ENCODE results near the gene COMMD3.

COMMD3 gene

DNA sequence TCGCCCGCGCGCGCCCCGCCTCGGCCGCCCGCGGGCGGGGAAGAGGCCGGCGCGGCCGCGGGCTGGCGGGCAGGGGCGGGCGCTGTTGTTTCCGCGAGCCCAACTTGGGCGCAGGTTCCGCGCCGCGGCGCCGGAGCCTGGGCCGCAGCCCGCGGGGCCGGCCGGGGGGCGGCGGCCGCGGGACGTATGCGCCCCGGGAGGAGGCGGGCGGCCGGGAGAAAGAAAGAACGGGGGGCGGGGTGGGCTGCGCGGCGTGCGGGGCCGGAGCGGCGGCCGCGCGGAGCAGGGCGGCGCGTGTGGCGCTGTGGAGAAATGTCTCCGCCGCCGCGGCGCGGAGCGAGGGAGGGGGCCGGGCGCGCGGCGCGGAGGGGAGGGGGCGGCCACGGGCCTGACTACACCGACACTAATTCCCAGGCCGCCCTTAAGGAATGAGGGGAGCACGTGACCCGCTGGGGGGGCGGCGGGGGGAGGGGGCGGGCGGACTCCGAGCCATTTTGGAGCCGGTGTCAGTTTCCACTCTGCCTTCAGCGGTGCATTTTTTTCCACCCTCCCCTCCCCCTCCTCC, 4.5 kb downstream of the COMMD3 start, which contains the start of gene BMI1:
TSS of gene BMI1 (plus strand) at position 509 of the 565 bp plus-strand sequence. CDS start 5,351 bp downstream, outside the sequence.
- peak; percentile 76 for DNase-seq

DNA sequence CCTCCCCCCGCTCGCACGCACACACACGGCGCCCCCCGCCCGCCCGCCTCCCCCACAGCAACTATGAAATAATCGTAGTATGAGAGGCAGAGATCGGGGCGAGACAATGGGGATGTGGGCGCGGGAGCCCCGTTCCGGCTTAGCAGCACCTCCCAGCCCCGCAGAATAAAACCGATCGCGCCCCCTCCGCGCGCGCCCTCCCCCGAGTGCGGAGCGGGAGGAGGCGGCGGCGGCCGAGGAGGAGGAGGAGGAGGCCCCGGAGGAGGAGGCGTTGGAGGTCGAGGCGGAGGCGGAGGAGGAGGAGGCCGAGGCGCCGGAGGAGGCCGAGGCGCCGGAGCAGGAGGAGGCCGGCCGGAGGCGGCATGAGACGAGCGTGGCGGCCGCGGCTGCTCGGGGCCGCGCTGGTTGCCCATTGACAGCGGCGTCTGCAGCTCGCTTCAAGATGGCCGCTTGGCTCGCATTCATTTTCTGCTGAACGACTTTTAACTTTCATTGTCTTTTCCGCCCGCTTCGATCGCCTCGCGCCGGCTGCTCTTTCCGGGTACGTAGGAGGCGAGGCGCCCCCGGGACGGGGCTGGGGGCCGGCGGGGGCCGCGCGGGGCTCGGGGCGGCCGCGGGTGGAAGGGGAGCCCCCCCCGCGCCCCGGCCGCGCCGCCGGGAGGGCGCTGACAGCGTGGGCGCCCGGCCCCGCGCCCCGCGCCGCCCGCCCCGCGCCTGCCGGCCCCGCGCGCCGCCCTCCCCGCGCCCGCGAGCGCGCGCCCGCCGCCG, 5.2 kb downstream of the COMMD3 start:
- DNase-seq, result peak; percentile 80

DNA sequence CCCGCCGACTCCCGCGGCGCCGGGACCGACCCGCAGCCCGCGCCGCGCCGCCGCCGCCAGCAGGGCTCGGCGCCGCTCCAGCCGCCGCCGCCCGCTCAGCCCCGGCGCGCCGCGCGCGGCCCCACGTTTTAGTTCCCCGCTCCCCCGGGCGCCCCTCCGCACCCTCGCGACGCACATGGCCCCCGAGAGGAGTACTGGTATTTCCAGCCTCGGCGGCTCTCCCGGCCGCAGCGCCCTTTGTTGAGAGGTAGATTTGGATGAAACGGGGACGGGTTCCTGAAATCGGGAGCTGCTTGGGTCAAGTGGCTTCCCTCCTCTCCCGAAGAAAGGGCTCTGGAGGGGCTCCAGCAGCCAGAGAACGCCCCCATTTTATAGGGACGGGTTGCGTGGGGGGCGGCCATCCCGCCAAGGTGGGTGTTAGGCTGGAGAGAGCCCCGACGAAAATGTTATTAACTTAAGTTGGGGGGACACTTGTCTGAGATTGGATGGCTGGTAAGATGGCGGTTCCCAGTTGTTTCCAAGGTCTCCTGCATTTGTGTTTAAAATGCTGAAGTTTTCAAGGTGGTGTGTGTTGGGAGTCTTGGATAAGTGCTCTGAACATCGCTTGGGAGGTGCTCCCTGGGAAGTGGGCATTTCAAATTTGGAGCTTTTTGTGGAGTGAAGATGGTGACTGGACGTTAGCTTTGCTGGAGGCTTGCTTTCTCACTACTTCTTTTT, 5.9 kb downstream of the COMMD3 start:
- DNase-seq, result peak; percentile 63

DNA sequence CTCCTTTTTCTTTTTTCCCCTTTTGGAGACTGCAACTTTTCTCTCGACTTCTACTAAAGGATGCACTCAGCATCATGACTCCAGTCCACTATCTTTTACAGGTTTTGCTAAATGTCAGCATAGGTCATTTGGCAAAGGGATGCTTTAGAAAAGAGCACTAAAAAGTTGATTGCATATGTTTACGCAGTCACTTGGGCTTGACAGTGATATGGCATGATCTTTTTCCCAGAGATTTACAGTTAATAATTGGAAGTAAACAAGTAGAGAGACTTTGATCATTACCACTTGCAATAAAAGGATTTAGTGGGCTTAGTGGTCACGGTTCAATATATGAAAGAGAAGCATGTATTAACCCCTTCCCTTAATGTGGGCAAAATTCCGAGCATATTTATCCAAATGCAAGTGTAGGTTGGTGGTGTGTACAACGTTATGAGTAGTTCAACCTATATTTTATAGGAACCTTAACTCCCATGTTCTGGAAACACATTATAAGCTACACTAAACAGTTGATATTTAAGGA, 6.5 kb downstream of the COMMD3 start:
- no peak for DNase-seq

DNA sequence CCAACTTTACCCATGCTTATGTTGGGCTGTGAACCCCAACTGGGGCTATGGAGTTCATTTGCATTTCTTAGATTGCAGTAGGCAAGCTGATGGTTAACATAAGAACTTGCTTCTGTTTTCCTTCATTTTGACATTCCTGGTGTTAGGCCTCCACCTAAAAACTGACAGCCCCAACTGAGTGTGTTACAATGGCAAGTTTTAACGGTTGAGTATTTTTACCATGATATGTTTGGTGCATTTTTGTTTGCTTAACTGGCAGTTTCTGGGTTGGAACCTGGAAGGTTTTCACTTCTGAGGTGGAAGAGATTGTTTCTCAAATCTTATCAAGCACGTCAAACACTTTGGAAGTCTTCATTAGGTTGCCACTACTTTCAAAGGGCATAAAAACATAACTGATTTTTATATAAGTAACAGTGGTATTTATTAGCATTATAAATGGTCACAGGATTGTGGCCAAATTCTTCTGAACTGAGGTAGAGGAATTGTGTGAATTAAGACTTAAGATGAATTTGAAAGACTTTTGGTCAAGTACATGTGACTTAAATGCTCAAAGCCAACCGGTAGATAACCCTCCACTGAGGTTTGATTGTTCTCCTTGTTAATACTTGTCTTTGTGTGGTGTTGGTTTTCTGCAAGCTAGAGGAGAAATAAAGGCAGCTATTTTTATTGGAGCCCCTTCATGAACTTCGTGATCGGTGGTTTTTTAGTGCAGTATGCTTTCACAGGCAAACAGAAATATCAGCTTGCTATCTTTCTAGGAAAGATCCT, 7.5 kb downstream of the COMMD3 start:
- no peak for DNase-seq

DNA sequence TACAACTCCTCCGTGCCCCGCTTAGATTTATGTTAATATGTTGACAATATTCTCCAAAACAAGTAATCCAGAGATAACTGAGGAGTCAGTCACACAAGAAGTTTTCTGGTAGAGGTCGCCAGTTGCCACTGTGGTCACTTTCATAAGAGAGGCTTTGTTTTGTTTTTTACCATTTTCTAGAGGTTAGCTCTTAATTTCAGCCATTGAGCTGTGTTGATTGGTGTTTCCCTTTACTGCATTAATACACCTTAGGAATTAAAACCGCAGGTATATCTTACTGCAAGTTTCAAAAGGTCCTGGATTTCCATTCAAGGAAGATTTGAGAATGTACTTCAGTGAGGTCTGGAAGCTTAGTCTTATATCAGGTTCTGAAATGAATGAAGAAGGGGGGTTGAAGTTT, 8.2 kb downstream of the COMMD3 start:
- DNase-seq, result no peak

DNA sequence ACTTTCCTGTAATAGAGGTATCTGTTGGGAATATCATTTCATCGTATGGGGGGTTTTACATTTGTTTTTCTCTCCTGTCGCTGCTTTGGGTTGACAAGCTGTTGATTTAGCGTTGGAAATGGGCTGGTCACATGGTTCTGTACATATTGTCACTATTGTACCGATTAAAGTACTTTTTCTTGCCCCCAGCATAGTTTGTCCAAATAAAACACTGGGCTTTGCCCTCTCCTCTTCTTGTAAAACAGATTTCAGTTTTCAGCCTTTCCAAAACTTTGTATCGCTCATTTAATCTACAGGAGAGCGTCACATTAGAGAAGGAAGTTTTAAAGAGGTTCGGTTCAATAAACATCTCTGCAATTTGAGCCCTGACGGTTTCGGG, 8.7 kb downstream of the COMMD3 start:
- DNase-seq, result no peak

DNA sequence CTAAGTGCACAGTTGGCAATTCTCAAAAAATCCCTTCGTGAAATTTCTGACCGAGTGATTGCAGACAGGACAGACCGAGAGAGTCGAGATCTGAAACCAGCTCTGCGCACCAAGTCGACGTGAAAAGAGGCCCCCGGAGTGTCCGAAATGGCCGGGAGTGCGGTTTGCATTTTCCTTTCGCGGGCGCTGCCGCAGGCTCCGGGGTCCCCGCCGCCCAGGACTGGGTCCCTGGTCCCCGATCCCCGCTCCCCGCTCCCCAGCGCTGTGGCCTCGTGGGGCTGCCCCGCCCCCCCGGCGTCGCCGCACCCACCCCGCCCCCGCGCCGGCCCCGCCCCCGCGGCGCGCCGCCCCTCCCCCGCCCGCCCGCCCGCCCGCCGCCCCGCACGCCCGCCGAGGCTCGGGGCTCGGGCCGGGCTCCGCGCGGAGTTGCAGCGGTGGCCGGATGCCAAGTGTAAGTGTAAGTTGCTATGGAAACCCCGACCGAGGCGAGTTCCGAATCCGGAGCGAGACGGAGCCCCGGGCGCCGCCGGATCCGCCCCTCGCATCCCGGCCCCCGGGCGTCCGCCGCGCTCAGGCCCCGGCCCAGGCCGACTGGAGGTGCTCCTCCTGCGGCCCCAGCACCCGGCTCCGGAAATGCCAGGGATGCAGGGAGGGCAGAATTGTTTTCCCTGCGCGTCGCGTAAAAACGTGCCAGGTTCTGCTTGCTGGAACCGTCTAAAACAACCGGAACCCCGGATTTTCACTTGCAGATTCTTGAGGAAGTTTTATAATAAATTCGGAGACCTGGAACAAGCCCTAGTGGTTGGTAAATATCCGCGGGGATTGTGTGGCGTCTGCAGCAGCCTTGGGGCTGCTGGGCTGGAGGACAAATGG, 9.3 kb downstream of the COMMD3 start:
- DNase-seq, result peak; percentile 80

DNA sequence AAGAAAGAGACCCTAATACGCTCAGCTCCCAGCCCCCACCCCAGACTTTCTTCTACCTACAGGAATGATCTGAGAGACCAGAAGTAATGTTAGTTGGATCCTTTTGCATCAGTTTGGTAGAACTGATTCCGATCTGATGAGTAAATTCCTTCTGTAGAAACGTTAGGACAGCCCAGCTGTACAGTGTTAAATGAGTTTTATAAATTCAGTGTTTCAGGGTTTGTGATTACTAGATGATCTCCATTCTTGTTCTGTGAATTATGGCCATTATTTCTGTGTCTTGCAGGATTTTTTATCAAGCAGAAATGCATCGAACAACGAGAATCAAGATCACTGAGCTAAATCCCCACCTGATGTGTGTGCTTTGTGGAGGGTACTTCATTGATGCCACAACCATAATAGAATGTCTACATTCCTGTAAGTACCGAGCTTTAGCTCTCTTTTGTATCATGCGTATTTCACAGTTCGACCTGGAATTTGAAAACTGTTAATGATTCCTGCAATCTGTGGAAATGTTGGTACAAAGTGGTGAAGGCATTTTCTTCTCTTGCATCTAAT, 10.0 kb downstream of the COMMD3 start:
- no peak for DNase-seq

DNA sequence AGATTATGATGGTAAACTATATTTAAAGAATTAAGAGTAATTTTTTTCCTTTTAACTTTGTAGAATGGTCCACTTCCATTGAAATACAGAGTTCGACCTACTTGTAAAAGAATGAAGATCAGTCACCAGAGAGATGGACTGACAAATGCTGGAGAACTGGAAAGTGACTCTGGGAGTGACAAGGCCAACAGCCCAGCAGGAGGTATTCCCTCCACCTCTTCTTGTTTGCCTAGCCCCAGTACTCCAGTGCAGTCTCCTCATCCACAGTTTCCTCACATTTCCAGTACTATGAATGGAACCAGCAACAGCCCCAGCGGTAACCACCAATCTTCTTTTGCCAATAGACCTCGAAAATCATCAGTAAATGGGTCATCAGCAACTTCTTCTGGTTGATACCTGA, 13.0 kb downstream of the COMMD3 start:
- no peak for DNase-seq

DNA sequence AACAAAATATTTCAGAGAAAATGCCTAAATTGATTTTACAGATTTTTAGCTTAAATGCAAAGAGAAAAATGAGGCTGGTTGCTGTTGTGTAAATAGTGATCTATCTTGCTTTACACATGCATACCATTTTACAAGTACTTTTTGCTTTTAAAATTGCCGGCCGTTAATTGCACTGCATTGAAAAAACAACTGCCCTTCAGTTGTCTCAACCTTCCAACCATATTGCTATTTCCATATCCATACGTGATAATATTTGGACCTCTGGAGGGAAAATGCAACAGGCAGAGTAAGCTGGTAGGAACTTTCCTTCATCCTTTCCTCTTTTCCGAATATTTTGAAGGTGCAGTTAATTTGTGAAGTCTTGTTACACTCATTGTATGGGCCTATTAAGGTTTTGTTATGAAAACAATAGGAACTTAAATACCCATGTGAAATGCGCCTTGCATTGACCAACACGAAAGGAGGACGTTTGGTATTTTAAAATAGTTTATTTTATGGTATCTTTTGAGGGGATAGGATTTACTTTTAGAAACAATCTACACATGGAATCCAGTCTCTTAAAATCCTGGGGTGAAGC, 16.0 kb downstream of the COMMD3 start:
- DNase-seq, result no peak

DNA sequence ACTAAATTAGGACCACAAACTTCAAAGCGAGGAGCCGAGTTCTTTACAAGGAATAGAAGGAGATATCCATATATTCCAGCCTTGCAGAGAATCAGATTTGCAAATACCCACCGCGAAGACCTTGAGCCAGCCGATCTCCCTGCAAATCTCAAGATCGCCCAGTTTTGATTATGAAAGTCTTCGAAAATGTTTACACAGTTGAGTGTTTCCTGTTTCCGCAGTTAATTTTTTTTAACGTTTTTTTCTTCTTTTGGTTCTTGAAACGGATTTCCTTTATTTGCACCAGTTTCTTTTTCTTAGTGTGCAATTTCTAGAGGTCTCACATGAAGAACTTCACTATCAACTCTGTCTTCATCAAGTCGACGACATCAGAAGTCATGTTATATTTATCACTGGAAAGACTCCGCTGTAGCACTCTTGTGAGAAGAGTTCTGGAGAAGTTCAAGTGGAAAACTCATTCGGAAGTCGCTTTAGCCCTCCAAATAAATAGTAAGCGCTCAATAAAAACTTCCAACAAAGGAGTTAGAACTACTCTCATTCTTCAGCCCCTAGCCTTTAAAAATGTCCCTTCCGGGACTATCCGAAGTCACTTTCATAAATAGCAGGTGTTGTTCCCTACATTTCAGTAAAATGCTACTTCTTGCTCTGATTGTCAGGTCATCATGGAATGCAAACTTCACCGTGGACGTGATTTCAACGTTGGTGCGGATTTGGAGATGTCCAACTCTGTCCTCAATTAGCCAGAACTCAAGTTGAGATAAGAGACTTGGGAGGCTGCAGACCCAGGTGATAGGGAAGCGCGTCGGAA, 17.2 kb downstream of the COMMD3 start:
- DNase-seq, result no peak

DNA sequence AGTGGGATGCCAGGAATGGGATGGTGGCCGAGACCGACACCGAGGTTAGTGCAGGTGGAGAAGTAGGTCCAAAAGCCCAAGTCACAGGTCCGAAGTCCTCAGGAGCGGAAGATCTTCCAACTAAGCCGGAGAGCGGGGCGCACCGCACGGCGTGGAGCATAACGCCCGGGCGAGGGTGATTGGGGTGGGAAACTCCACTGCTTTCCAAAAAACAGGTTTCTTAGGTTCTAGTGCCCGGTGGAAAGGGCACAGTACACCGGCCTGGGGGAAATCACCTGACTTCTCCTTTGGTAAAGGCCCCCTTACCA, 17.7 kb downstream of the COMMD3 start:
- no peak for DNase-seq

DNA sequence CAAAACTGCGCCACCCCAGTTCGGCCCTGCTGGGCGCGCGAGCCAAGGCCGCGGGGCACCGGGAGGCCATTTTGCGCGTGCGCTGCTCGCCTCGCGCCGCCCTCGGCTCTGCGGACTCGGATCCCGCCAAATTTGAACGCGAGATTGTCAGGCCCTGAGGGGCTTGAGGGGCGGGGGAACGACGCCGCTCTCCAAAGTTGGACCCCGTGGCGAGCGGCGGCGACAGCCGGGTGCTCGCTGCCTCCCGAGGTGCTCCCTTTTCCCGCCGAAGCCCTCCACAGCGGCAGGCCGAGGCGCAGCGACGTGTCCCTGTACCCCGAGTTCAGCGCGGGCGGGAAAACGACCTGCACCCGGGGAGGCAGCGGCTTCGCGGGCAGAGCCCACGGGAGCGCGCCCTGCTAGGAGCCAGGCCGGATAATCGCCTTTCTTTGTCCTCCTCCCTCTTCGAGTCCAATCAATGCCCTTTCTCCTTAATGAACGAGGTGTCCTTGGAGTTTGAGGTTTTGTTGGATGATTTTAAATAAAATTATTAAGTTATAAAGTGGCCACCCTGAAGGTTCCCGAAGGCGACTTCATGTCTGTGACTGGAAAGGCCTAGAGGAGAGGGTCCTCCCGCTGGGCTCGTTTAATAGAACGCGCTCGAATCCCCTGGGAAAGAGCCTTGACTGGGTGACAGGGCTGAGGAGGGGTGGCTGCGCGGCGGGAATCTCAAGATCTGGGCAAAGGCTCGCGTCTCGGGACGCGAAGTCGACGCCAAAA, 18.4 kb downstream of the COMMD3 start:
- DNase-seq, result no peak

DNA sequence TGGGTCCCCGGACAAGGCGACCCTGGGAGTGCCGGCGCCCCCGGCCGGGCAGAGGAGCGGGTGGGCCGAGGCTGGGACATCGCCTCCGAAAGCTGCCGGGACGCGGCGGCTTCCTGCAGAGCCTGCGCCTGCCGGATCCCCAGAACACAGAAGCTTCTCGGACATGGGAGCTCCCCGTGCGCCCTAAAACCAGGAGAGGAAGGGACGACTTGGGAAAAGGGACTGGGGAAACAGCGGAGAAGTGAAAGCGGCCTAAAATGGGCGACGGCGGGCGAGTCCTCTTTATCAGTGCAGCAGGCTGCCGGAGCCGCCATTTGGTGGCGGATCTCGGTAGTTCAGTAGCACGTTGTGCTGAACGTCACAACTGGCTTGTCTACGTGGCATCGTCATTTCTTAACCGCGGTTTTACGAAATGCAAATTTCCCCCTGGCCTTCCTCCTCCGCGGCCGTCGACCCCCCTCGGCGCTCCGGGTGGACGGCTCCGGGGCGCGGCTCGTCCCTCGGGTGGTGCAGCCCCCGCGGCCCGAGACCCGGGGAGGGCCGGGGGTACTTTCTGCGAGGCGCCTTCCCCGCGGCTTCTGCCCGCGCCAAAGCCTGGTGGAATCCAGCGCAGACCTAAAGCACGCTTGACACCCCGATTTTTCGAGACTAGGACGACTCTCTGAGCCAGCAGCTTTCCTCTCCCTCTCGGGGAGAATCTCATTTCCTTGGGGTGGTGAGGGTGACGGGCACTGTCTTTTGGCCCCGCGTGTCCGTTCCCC, 19.2 kb downstream of the COMMD3 start:
- peak; percentile 78 for DNase-seq

DNA sequence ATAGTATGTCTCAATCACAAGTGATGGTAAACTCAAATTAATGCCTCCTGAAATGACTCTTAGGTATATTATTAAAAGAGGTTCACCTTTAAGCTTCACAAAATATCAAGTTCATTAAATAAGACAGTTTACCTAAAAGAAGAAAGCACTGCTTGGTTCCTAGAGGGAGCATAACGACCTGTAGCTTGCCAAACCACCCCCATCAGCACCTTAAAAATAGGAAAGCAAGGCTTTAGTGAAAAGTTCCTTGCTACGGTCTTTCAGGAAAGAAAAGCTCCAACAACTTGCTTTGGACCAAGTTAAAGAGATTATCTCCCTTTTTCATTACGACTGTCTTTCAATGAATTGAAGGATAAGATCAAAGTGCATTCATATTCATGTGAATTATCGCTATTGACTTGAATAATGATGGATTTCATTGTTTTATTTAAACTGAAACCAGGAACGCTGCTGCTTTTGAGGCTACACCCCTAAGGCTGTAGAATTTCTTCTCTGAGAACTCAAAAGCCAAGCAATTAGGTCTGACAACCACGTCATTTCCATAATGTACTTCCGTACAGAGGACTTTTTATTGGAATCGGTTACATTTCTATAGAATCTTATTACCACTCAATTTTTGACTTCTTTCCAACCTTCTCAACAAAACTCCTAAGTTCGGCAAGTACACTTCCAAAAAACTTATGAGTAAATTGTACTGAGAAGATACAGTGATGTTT, 22.2 kb downstream of the COMMD3 start:
- no peak for DNase-seq

DNA sequence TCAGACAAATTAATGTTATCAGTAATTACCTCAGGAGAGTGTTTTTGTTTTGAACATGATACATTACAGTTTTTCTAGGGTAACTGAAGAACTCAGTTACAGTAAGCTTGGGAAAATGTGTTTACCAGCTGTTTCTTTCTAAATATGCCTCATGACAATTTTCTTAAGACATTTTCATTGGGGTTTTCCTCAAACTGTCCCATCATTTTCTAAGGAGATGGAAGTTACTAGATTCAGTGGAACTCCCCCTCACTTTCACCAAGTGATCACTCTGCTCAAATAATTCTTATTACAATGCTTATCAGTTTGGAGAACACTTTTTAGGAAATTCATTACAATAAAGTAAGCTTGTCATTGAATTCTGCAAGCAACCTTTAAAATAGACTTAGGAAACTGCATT, 22.7 kb downstream of the COMMD3 start:
- DNase-seq, result no peak

DNA sequence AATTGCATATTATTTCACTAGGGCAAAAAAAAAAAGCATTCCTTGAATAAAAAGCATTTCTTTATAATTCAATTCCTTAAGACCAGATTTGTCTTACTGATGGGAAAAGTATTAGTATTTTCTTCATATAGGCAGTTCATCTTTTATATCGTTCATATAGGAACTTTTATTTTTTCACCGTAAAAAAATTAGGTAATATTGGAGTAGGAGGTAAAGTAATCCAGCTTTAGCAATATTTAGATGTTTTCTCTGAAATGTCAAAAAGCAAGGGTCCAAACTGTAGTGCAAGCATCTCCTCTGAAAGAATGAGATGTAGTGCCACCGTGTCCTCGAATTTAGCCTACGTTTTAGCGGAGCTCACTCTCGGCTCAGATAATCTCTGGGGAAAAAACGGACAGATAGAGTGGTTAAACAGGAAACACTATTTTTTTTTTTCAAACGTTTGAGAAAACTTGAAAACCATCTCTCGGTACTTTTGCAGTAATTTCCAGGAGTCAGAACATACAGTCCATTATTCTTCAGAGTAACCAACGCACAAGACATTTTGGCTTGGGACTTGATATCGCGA, 23.7 kb downstream of the COMMD3 start:
- DNase-seq, result no peak
